PC-3 (cell line): Measurements from ENCODE around the gene CSRP1. TPM values are rescaled to one million over a fixed set of nuclear protein-coding genes. Genes with fewer than 3 reads are reported as not detected.

Source experiments
- ATAC-seq: fragments of 200-7000 bp; cut with Tn5 transposase; 2 replicates; pipeline ENCODE4 v1.9.1; 2020; ENCODE audit warnings: mild to moderate bottlenecking, moderate library complexity
- BruUV-seq: library from RNA; stranded (reverse); fragments of 400-500 nt; replicated peaks from 2 replicates; lab custom pipeline; 2021; lab: Mats Ljungman, UMichigan
- CTCF ChIA-PET: fragments of 300-600 bp; sonication (Branson Sonifier 250); formaldehyde crosslinking; loops from one replicate; lab custom pipeline; 2022; ENCODE audit warnings: antibody characterized with exemption; lab: Charles Lee
- POLR2A ChIA-PET: fragments of 300-600 bp; sonication (Branson Sonifier 250); formaldehyde crosslinking; loops from one replicate; lab custom pipeline; 2022; ENCODE audit warnings: antibody characterized with exemption; ENCODE audit not compliant: unreplicated experiment; lab: Charles Lee
- DNase-seq: peaks from one replicate; pipeline ENCODE4 v3.0.0-alpha.2; 2015
- H2AFZ ChIP-seq: fragments of 300-600 bp; sonication (generic); 2 replicates; pipeline ENCODE4 v1.6.0; 2016; ENCODE audit warnings: antibody characterized with exemption, low read length
- H3F3A ChIP-seq: fragments of 300-600 bp; sonication (generic); one replicate; pipeline ENCODE4 v1.6.0; 2017; ENCODE audit warnings: antibody characterized with exemption, low read length, control low read depth, mild to moderate bottlenecking; ENCODE audit not compliant: unreplicated experiment
- H3K27ac ChIP-seq: fragments of 300-600 bp; sonication (generic); 2 replicates; pipeline ENCODE4 v1.5.1; 2016; ENCODE audit warnings: mild to moderate bottlenecking, low read length
- H3K27me3 ChIP-seq: fragments of 300-600 bp; sonication (generic); 2 replicates; pipeline ENCODE4 v1.6.1; 2016; ENCODE audit warnings: low read length, mixed read lengths
- H3K36me3 ChIP-seq: fragments of 300-600 bp; sonication (generic); 2 replicates; pipeline ENCODE4 v1.6.1; 2016; ENCODE audit warnings: low read depth, mixed run types, low read length, mixed read lengths
- H3K4me1 ChIP-seq: fragments of 300-600 bp; sonication (generic); 2 replicates; pipeline ENCODE4 v1.5.1; 2016; ENCODE audit warnings: low read length; ENCODE audit not compliant: insufficient read depth
- H3K4me2 ChIP-seq: fragments of 300-600 bp; sonication (generic); 2 replicates; pipeline ENCODE4 v1.6.0; 2016; ENCODE audit warnings: low read length
- H3K4me3 ChIP-seq: fragments of 300-600 bp; sonication (generic); 2 replicates; pipeline ENCODE4 v1.5.1; 2016; ENCODE audit warnings: mild to moderate bottlenecking, low read length, mixed read lengths
- H3K79me2 ChIP-seq: fragments of 300-600 bp; sonication (generic); 2 replicates; pipeline ENCODE4 v1.6.1; 2017; ENCODE audit warnings: low read length, mixed read lengths
- H3K9ac ChIP-seq: fragments of 300-600 bp; sonication (generic); 2 replicates; pipeline ENCODE4 v1.6.0; 2016; ENCODE audit warnings: mild to moderate bottlenecking, low read length
- H3K9me2 ChIP-seq: fragments of 300-600 bp; sonication (generic); replicated peaks from 2 replicates; pipeline ENCODE4 v1.6.1; 2016; ENCODE audit warnings: mixed run types, low read length, mixed read lengths
- H3K9me3 ChIP-seq: fragments of 300-600 bp; sonication (generic); 2 replicates; pipeline ENCODE4 v1.6.1; 2016; ENCODE audit warnings: low read length, mixed read lengths
- H4K20me1 ChIP-seq: fragments of 300-600 bp; sonication (generic); 2 replicates; pipeline ENCODE4 v1.6.1; 2016; ENCODE audit warnings: low read length, mixed read lengths
- EZH2 ChIP-seq: fragments of 300-600 bp; sonication (generic); IDR thresholded peaks from one replicate; pipeline ENCODE4 v1.6.1; 2017; ENCODE audit warnings: antibody characterized with exemption, mild to moderate bottlenecking, low read length; ENCODE audit not compliant: unreplicated experiment
- EZH2phosphoT487 ChIP-seq: fragments of 300-600 bp; sonication (generic); IDR thresholded peaks from 2 replicates; pipeline ENCODE4 v1.6.1; 2018; ENCODE audit warnings: mild to moderate bottlenecking, antibody characterized with exemption, low read length, borderline replicate concordance
- intact Hi-C: fragments of 100-400 bp; cut with micrococcal nuclease; formaldehyde crosslinking; loops from 2 replicates; pipeline ENCODE4 v1.9.0; 2023
- total RNA-seq: library from RNA; depleted of rRNA; stranded (reverse); fragments of >200 nt; gene quantifications from 2 replicates; pipeline ENCODE4 v1.2.3, GENCODE V29; 2014
- TF ChIP-seq, protein P1 (sequence below): fragments of 300-600 bp; sonication (generic); conservative IDR thresholded peaks from 2 replicates; pipeline ENCODE4 v1.5.1; 2017; ENCODE audit warnings: antibody characterized with exemption, low read depth, mild to moderate bottlenecking, low read length

CSRP1 gene
- total RNA-seq, 1 experiment from 2014 or later, result 147 TPM

GRCh38 chr1:201486187-201486586, 20.7 kb downstream of the CSRP1 start:
- H4K20me1 ChIP-seq, result no peaks in the 10 kb centered on the region
- intact Hi-C loops, result no loop called here
- H3K27me3 ChIP-seq, result no peaks in the 10 kb centered on the region
- no peak overlapping the region for H3K4me2 ChIP-seq
- CTCF ChIA-PET, result interaction anchor here (1.4 kb wide), 1 partner anchor 27 kb away, joined by 4 read pairs; no protein-coding TSS in a partner anchor
- peaks cover 38% of the 10 kb centered on the region for H3K36me3 ChIP-seq
- DNase-seq (no peak), ATAC-seq (no peak)
- no peak overlapping the region for H3K9ac ChIP-seq
- H2AFZ ChIP-seq, result no peak overlapping the region
- H3K4me3 ChIP-seq, result no peak overlapping the region
- no peak overlapping the region for H3K27ac ChIP-seq
- BruUV-seq, result no TSS peak
- no peaks in the 10 kb centered on the region for H3K9me3 ChIP-seq
- H3F3A ChIP-seq, result peaks cover 4% of the 10 kb centered on the region
- H3K9me2 ChIP-seq, result no peaks in the 10 kb centered on the region
- peaks cover 35% of the 10 kb centered on the region for H3K4me1 ChIP-seq
- POLR2A ChIA-PET, result no interaction called here
- H3K79me2 ChIP-seq, result no peaks in the 10 kb centered on the region
- TF ChIP-seq EZH2phosphoT487, result no peak
- no peak for TF ChIP-seq EZH2
- TF ChIP-seq, protein P1, sequence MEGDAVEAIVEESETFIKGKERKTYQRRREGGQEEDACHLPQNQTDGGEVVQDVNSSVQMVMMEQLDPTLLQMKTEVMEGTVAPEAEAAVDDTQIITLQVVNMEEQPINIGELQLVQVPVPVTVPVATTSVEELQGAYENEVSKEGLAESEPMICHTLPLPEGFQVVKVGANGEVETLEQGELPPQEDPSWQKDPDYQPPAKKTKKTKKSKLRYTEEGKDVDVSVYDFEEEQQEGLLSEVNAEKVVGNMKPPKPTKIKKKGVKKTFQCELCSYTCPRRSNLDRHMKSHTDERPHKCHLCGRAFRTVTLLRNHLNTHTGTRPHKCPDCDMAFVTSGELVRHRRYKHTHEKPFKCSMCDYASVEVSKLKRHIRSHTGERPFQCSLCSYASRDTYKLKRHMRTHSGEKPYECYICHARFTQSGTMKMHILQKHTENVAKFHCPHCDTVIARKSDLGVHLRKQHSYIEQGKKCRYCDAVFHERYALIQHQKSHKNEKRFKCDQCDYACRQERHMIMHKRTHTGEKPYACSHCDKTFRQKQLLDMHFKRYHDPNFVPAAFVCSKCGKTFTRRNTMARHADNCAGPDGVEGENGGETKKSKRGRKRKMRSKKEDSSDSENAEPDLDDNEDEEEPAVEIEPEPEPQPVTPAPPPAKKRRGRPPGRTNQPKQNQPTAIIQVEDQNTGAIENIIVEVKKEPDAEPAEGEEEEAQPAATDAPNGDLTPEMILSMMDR, result no peak

GRCh38 chr1:201485184-201485774, 21.6 kb downstream of the CSRP1 start:
- Histone ChIP-seq H3K4me1 (peaks cover 32% of the 10 kb centered on the region), H4K20me1 (no peaks in the 10 kb centered on the region), H3K4me2 (no peak overlapping the region), H3K36me3 (peaks cover 33% of the 10 kb centered on the region), H3K27me3 (no peaks in the 10 kb centered on the region), H3K79me2 (no peaks in the 10 kb centered on the region), H3K9me2 (no peaks in the 10 kb centered on the region), H3K4me3 (no peak overlapping the region), H3K9ac (no peak overlapping the region), H2AFZ (no peak overlapping the region), H3F3A (peaks cover 4% of the 10 kb centered on the region), H3K9me3 (no peaks in the 10 kb centered on the region), H3K27ac (no peak overlapping the region)
- ChIA-PET POLR2A (no interaction called here), CTCF (no interaction called here)
- no TSS peak for BruUV-seq
- DNase-seq, result no peak
- intact Hi-C loops, result no loop called here
- TF ChIP-seq EZH2 (no peak), EZH2phosphoT487 (no peak)
- TF ChIP-seq, protein P1, result no peak
- ATAC-seq, result no peak

DNA sequence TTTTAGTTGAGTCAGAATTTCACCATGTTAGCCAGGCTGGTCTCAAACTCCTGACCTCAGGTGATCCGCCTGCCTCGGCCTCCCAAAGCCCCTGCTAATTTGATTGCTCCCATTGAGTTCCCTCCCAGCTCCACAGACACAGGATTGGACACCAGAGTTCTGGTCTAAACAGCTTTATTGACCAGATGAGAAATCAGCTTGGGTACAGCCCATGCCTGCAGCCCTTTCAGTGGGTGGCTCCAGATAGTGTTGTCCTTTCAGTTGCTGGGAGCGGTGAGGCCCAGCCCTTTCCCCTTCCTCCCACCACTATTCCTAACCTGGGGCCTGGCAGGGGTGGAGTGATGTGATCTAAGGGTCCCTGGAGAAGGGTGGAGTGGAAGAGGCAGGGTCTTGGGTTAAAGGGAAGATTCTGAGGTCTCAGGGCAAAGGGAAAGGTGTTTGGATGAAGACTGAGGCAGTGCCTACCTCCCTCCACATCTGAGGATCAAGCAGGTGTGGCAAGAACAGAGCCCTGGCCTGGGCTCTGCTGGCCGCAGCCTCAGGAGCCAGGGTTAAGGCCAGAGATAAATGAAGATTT, 23.5 kb downstream of the CSRP1 start:
- no peaks in the 10 kb centered on the region for H3K9me3 ChIP-seq
- peaks cover 36% of the 10 kb centered on the region for H3K36me3 ChIP-seq
- POLR2A ChIA-PET, result no interaction called here
- H3K4me3 ChIP-seq, result no peak overlapping the region
- no peak overlapping the region for H2AFZ ChIP-seq
- no peaks in the 10 kb centered on the region for H3K9me2 ChIP-seq
- no peak for TF ChIP-seq EZH2
- no peak for TF ChIP-seq EZH2phosphoT487
- TF ChIP-seq, protein P1, result no peak
- CTCF ChIA-PET, result interaction anchor here (3.9 kb wide), 1 partner anchor 29 kb away, joined by 67 read pairs; no protein-coding TSS in a partner anchor
- H4K20me1 ChIP-seq, result no peaks in the 10 kb centered on the region
- H3F3A ChIP-seq, result no peaks in the 10 kb centered on the region
- DNase-seq (no peak), ATAC-seq (no peak)
- no peaks in the 10 kb centered on the region for H3K79me2 ChIP-seq
- H3K27ac ChIP-seq, result no peak overlapping the region
- BruUV-seq, result no TSS peak
- H3K4me2 ChIP-seq, result no peak overlapping the region
- no peaks in the 10 kb centered on the region for H3K27me3 ChIP-seq
- H3K4me1 ChIP-seq, result peaks cover 19% of the 10 kb centered on the region
- H3K9ac ChIP-seq, result no peak overlapping the region
- intact Hi-C loops, result loop anchor here (5.0 kb wide), 1 partner anchor 229 kb away; no protein-coding TSS in a partner anchor
